Right cardiac atrium (tissue), 5 donors: ENCODE measurements around the gene DZIP1. TPM values are rescaled to one million over a fixed set of nuclear protein-coding genes. Genes with fewer than 3 reads are reported as not detected.

ENCODE experiments used
- ATAC-seq, 2 donors: fragments of 200-7000 bp; cut with Tn5 transposase; one replicate each; pipeline versions ENCODE4 v1.8.0 to v1.9.1; 2020; ENCODE audit warnings: moderate library complexity in 2 of 2, mild to moderate bottlenecking in 1 of 2
- DNase-seq, 3 donors: peaks; one replicate each; pipeline ENCODE4 v3.0.0-alpha.2; 2020
- H3K27ac ChIP-seq: one replicate; pipeline ENCODE4 v1.5.1; 2013; ENCODE audit warnings: mild to moderate bottlenecking, low read length, control low read depth, moderate library complexity
- H3K27me3 ChIP-seq: one replicate; pipeline ENCODE4 v1.6.1; 2013; ENCODE audit not compliant: control insufficient read depth, insufficient read depth
- H3K4me1 ChIP-seq: one replicate; pipeline ENCODE4 v1.6.1; 2013; ENCODE audit warnings: low read length; ENCODE audit not compliant: control insufficient read depth, insufficient read depth
- H3K4me3 ChIP-seq: one replicate; pipeline ENCODE4 v1.5.1; 2013; ENCODE audit warnings: low read length, control low read depth
- H3K9me3 ChIP-seq: one replicate; pipeline ENCODE4 v1.6.1; 2013; ENCODE audit warnings: low read length; ENCODE audit not compliant: control insufficient read depth
- WGBS: extraction: QIAGEN DNeasy Blood & Tissue Kit; methylation state at CpG from one replicate; pipeline ENCODE4 v1.1.7; 2013; 5-methylcytosine and 5-hydroxymethylcytosine counted together
- intact Hi-C, 4 donors: fragments of 100-400 bp; cut with DNase I; formaldehyde crosslinking; loops; one replicate each; pipeline versions ENCODE4 v1.11.0 to v1.14.0; 2022 to 2023
- polyA plus RNA-seq: library from polyadenylated mRNA; stranded (reverse); fragments of 200-250 nt; gene quantifications from one replicate; pipeline ENCODE4 v1.2.3, GENCODE V29; 2013
- total RNA-seq, 4 donors: library from RNA; stranded (reverse); fragmentation: NEBNext Ultra II Directional; extraction: Animal tissue kit (Norgen Biotek cat#: 25700); gene quantifications; one replicate each; pipeline ENCODE4 v1.2.1, GENCODE V29; 2021
- donor health status: healthy with polysubstance abuse.
- donor health status: DM: no; HTN: yes; CAD: no.
- donor health status: DM: no; HTN: no; CAD: no.
- donor health status: DM: no; HTN: yes; CAD: no; lungs with severe emphysema.
- donor health status: DM: yes; HTN: yes; CAD: no.

The DZIP1 gene
- total and polyA plus RNA-seq, 5 donors = 3.4 to 6.9 (median 6.3) TPM

DNA sequence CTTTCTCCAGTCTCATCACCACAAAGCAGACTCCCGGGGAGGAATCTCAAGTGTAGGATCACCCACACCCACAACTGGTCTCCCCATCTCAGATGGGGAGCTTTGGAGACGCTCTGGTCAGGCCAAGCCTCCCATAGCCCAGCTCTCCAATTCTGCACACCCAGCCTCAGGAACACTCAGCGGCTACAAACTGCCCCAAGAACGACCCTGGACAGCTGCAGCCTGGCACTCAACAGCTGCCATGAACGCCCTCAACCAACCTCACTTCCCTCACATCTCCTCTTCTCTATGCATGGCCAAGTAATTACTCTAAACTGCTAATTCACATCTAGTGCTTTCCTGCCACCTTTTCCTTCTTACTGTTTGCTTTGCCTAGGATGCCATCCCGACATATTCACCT lies 42.6 kb downstream of the DZIP1 start:
- Histone ChIP-seq H3K27me3 (no peaks in the 10 kb centered on the region), H3K9me3 (no peaks in the 10 kb centered on the region), H3K27ac (no peak overlapping the region), H3K4me1 (no peaks in the 10 kb centered on the region), H3K4me3 (no peak overlapping the region)
- DNase-seq (no peak), ATAC-seq (no peak)
- intact Hi-C loops = no loop called here
- WGBS = 92% methylated on average over 6 of the region's 6 CpGs

DNA sequence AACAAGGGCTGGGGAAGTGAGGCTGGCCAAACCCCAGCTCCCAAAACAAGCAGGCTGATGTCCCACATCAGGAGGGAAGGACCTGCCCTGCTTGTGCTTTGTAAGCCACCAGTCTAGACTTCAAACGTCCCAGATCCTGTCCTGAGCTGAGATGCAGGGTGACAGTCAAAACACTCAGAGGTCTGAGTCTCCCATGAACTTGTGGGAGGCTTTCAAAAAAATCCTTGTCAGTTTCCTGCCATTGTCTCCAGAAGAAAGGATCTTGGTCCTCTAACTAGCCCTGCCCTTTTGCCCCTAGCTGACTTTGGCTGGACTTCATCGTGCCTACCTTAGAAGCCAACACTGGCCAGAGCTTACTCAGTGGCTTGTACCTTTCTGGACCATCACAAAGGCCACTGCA lies 43.3 kb downstream of the DZIP1 start:
- DNase-seq = no peak
- 60% methylated on average over 2 of the region's 2 CpGs for WGBS
- Histone ChIP-seq H3K4me3 (no peak overlapping the region), H3K27me3 (no peaks in the 10 kb centered on the region), H3K27ac (no peak overlapping the region), H3K9me3 (no peaks in the 10 kb centered on the region), H3K4me1 (no peaks in the 10 kb centered on the region)
- peak in 1 of 2 donors; percentile 61 for ATAC-seq
- intact Hi-C loops = no loop called here

DNA sequence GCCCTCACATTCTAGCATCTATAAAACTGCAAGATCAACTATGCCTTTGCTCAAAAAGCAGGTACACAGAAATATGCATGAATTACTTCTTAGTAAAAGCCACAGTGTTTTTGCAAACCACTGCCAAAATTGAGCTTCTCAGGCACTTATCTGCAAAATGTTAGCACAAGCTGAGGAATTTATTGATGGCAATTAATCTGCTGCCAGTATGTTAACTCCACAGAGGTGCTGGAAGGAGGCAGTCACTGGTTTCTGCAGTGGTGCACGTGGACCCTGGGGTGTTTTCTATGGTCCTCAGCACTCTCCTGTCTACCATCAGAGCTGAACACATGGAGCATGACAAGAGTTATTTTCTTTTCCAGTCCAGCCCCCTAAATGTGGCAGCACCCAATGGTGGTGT lies 47.8 kb downstream of the DZIP1 start:
- no peak for ATAC-seq
- Histone ChIP-seq H3K4me1 (no peaks in the 10 kb centered on the region), H3K27me3 (no peaks in the 10 kb centered on the region), H3K9me3 (no peaks in the 10 kb centered on the region), H3K4me3 (no peak overlapping the region), H3K27ac (no peak overlapping the region)
- 77% methylated on average over 1 of the region's 1 CpG for WGBS
- intact Hi-C loops = no loop called here
- DNase-seq = no peak

DNA sequence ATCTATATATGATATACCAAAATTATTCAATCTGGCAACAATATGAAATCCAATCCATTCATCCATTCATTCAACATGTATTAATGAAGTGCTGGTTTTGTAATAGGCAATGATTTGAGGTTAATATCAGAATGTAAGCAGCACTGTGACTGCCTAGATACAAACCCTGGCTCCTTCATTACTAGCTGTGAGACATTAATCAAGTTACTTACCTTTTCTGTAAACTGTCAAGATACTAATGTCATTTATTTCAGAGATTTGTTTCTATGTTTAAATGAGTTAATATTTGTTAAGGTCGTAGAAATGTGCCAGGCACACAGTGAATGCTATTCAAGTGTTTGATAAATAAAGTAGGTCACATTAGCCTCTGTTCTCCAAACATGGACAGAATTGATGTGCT lies 51.0 kb downstream of the DZIP1 start:
- DNase-seq = no peak
- Histone ChIP-seq H3K9me3 (no peaks in the 10 kb centered on the region), H3K27ac (no peak overlapping the region), H3K4me3 (no peak overlapping the region), H3K27me3 (no peaks in the 10 kb centered on the region), H3K4me1 (no peaks in the 10 kb centered on the region)
- 58% methylated on average over 1 of the region's 1 CpG for WGBS
- no peak for ATAC-seq
- intact Hi-C loops = no loop called here

DNA sequence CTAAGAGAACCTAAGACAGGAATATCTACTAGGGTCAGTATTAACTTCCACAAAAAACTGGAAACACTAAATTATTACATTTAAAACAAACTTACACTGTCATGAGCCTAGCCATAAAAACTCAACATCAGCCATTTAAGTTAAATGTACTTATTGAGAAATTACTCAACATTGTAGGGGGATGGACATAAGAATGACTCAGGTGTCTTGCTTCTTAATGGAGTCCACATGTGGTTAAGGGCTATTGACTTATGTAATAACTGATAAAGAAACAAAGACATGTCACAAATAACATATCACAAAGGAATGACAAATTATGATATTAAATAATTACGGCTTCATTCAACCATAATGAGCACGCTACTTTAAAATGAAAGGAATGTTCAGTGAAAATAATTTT lies 55.8 kb downstream of the DZIP1 start:
- 96% methylated on average over 2 of the region's 2 CpGs for WGBS
- no peaks in the 10 kb centered on the region for H3K27me3 ChIP-seq
- intact Hi-C loops = no loop called here
- H3K4me1 ChIP-seq = no peaks in the 10 kb centered on the region
- no peak for ATAC-seq
- H3K27ac ChIP-seq = no peak overlapping the region
- H3K4me3 ChIP-seq = no peak overlapping the region
- no peak for DNase-seq
- H3K9me3 ChIP-seq = no peaks in the 10 kb centered on the region

DNA sequence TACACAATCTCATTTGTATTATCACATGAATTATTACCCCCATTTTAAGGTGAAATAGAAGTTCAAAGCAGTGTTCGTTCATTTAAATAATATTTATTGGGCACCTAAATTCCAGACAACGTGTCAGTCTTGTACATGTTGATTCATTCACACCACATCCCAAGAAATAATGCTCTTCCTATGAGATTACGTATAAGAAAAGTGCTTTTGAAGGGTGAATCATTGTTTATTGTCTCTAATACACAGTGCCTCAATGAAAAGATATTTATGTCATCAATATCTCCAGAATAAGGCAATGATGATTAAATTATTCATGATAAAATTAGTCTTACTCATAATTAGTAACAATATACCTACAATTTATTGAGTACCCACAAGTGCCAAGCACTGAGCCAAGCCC lies 56.4 kb downstream of the DZIP1 start:
- Histone ChIP-seq H3K4me3 (no peak overlapping the region), H3K27me3 (no peaks in the 10 kb centered on the region), H3K4me1 (no peaks in the 10 kb centered on the region), H3K27ac (no peak overlapping the region), H3K9me3 (no peaks in the 10 kb centered on the region)
- ATAC-seq (no peak), DNase-seq (no peak)
- WGBS = 91% methylated on average over 3 of the region's 3 CpGs
- intact Hi-C loops = no loop called here

DNA sequence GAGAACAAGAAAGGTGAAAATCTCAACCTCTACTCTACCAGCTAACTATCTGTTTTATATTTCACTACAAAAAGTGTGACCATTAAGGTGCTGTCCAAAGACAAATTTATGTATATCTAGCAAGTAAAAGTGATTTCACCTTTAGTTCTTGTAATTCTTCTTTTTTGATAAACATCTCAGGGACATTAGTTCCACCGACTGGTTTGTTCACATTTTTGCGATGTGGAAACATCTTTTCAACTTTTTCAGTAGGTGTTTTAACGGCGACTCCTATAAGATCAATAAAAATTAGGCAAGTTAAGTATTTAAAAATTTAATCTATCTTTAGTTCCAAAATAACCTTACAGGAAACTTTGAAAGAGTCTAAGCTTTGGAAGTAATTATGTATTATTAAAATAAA lies 58.6 kb downstream of the DZIP1 start:
- WGBS = 98% methylated on average over 4 of the region's 4 CpGs

DNA sequence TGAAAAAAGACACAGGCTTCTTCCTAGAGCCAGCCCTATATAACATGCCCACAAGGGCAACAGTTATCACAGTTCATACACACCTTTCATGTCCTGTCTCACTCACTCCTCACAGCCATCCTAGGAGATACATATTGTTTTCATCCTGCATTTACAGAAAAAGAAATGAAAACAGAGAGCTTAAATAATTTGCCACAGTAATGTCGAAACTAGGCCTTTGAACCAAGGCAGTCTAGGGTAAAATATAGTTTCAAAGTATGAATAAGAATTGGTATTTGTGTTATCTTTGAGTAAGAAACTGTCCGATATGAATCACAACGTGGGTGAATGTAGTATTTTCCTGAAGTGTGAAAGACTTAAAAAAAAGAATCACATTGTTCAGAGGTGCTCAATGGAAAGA lies 65.2 kb downstream of the DZIP1 start:
- 83% methylated on average over 3 of the region's 3 CpGs for WGBS

More for the DNA sequence above, 58.6 kb downstream of the DZIP1 start:
- Histone ChIP-seq H3K27me3 (no peaks in the 10 kb centered on the region), H3K4me3 (no peak overlapping the region), H3K27ac (no peak overlapping the region), H3K4me1 (no peaks in the 10 kb centered on the region), H3K9me3 (no peaks in the 10 kb centered on the region)
- ATAC-seq (no peak), DNase-seq (no peak)
- intact Hi-C loops = no loop called here

DNA sequence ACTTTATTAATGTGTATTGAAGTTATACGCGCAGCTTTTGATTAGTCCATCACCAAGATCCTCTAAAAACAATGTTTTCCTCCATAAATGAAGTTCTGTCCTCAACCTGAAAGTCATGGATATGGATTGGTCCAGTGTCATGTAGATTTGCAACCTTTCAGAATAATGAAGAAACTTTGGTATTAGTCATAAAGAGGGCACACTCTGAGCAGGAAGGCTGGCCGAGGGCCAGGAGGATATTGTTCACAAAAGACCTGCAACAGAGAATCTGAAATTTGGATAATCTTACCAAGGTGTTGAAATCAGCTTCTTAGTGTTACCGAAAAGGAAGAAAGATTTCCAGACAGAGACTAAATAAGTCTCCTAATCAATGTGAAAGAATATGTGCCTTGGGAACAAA lies 71.3 kb downstream of the DZIP1 start:
- Histone ChIP-seq H3K4me3 (no peak overlapping the region), H3K27ac (no peak overlapping the region), H3K4me1 (no peaks in the 10 kb centered on the region), H3K27me3 (no peaks in the 10 kb centered on the region), H3K9me3 (no peaks in the 10 kb centered on the region)
- 85% methylated on average over 4 of the region's 4 CpGs for WGBS
- no peak for DNase-seq
- intact Hi-C loops = no loop called here
- ATAC-seq = no peak

More for the DNA sequence above, 65.2 kb downstream of the DZIP1 start:
- Histone ChIP-seq H3K27me3 (no peaks in the 10 kb centered on the region), H3K4me1 (no peaks in the 10 kb centered on the region), H3K9me3 (no peaks in the 10 kb centered on the region), H3K27ac (no peak overlapping the region), H3K4me3 (no peak overlapping the region)
- ATAC-seq = no peak
- intact Hi-C loops = no loop called here
- DNase-seq = no peak

DNA sequence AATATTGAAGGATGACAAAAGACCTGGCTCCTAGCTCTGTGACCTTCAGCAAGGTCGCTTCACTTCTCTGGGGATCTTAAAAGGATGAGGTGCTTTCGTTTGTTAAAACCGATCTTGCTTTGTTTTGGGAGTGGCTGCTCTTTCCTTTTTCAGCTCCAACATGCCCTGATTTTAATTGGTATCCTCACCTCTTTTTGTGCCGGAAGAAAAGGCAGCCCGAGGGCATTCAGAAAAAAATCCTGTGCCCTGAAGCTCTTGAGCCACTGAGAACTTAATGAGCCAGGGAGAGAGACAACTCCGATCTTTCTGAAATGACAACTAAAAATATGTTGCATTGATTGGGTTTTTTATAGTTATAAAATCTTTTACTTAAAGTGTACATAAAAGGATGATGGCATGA lies 72.6 kb downstream of the DZIP1 start:
- Histone ChIP-seq H3K27me3 (no peaks in the 10 kb centered on the region), H3K4me3 (no peak overlapping the region), H3K4me1 (no peaks in the 10 kb centered on the region), H3K9me3 (no peaks in the 10 kb centered on the region), H3K27ac (no peak overlapping the region)
- ATAC-seq = no peak
- 78% methylated on average over 6 of the region's 6 CpGs for WGBS
- no peak for DNase-seq
- intact Hi-C loops = no loop called here

DNA sequence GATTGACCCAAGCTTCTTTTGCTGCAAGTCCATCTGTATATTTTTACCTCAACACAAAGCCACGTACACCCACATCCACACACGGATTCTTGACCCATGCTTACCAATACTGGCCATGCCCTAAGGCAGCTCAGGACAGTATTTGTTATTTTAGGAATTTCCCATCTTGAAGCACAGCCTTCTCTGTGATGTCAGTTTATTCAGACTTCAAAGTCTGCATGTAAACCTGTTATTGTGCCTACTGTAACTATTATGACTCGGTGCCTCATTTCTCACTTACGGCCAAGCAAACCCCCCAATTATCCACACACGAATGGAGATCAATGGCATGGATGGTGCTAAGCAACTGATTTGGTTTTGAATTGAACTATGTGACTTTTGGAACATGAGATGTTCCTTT lies 74.5 kb downstream of the DZIP1 start:
- H3K27me3 ChIP-seq = no peaks in the 10 kb centered on the region
- no peak for ATAC-seq

DNA sequence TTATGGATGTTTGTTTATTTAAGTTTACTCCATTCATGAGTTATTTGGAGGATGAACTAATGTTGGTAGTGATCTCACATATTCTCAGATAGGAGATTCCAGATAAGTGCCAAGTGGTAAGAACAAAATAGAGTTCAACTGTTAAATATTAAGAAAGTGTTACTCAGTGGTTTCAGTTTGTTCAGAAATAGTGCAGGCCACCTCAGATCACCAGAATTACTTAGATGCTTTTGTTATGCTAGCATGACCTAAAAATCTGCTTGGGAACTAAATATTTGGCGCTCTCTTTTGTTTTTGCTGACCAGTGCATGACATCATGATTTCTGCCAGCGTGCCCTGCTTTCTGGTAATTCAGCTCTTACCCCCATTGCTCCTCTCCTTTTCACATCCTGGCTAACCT lies 76.4 kb downstream of the DZIP1 start:
- no peak for ATAC-seq
- Histone ChIP-seq H3K4me3 (no peak overlapping the region), H3K9me3 (no peaks in the 10 kb centered on the region), H3K27ac (no peak overlapping the region), H3K27me3 (no peaks in the 10 kb centered on the region), H3K4me1 (no peaks in the 10 kb centered on the region)
- intact Hi-C loops = no loop called here
- no peak for DNase-seq
- 93% methylated on average over 2 of the region's 2 CpGs for WGBS

More for the DNA sequence above, 74.5 kb downstream of the DZIP1 start:
- no peaks in the 10 kb centered on the region for H3K4me1 ChIP-seq
- H3K4me3 ChIP-seq = no peak overlapping the region
- WGBS = 86% methylated on average over 5 of the region's 5 CpGs
- no peak for DNase-seq
- intact Hi-C loops = no loop called here
- no peaks in the 10 kb centered on the region for H3K9me3 ChIP-seq
- H3K27ac ChIP-seq = no peak overlapping the region
